GM03348 (cell line): ENCODE results near the gene C1orf159.
"Not testable (repeated sequence)": the region's sequence is repeated elsewhere in the genome, so short reads cannot be mapped to it uniquely, and the experiment has no call there.

ENCODE experiments used
- DNase-seq: peaks from one replicate; pipeline ENCODE4 v3.0.0; 2012; ENCODE audit warnings: low spot score

Gene C1orf159

GRCh38 chr1:1067284-1067859 is 48.5 kb downstream of the C1orf159 start:
- DNase-seq = no peak

- DNase-seq = no peak
These were observed 49.2 kb downstream of the C1orf159 start for GRCh38 chr1:1066403-1067283.

DNA sequence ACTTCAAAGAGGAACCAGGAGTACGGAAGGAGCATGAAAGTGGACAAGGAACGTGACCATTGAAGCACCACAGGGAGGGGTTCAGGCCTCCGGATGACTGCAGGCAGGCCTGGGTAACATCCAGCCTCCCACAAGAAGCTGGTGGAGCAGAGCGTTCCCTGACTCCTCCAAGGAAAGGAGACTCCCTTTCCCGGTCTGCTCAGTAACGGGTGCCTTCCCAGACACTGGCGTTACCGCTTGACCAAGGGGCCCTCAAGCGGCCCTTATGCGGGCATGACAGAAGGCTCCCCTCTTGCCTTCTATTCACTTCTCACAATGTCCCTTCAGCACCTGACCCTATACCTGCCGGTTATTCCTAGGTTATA is 50.0 kb downstream of the C1orf159 start:
- DNase-seq = not testable (repeated sequence)

- DNase-seq = no peak
These were observed 50.5 kb downstream of the C1orf159 start for GRCh38 chr1:1065265-1065939.

DNA sequence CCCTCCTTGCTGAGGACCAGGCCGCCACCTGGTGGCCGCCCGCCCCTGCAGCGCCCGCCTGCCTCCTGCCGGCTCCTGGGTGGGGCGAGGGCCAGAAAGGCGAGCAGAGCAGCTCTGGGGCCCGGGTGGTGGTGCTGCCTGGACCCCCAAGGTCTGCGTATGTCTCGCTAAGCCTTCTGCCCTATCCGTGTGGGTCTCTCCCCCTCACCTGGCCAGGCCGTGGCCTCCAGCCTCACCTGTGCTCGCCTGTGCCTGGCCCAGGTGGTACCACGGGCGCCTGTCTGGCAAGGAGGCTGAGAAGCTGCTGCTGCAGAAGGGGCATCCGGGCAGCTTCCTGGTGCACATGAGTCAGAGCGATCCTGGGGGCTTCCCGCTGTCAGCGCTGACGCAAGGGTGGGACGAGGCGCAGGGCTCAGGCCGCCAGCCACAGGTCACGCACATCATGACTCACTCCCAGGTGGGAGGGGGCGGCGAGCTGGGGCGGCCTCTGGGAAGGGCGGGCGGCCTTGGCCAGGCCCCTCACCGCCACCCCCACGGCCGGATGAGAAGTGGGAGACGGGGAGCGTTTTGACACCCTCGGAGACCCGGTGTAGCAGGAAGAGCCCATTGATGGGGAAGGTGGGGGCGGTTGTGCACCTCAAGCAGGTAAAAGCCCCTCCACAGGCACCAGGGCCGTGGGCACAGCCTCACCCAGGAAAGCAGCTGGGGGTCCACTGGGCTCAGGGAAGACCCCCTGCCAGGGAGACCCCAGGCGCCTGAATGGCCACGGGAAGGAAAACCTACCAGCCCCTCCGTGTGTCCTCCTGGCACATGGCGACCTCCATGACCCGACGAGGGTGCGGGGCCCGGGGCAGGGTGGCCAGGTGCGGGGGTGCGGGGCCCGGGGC is 51.7 kb downstream of the C1orf159 start:
- peak; percentile 89 for DNase-seq

DNA sequence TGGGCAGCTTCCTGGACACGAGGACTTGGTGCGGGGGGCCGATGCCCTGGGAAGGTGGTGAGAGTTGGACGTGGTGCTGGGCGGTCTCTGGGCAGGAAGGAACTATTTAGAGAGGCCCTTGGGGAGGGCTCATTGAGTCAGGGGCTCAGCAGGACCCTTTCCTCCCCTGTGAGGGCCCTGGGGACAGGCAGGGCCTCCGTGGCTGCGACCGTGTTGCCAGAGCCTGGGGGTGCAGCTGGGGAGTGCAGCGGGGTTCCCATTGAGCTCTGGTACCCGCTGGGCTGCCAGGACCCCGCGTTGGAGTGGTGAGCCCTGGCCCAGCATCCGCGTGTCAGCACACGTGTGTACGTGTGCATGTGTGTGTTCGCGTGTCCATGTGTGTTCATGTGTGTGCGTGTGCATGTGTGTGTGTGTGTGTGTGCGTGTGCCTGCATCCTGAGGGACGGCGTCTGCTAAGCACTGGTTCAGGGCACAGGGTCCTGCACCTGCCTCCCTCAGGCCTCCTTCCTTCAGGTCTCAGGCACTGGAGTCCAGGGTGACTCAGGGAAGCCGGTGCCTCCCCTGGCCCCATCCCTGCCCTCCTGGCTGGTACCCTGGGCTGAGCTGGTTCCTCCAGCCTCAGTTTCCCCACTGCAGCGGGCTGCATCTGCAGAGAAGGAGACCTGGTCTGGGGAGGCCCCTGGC is 52.5 kb downstream of the C1orf159 start:
- no peak for DNase-seq

- no peak for DNase-seq
These were observed 53.3 kb downstream of the C1orf159 start for GRCh38 chr1:1062348-1063163.

DNA sequence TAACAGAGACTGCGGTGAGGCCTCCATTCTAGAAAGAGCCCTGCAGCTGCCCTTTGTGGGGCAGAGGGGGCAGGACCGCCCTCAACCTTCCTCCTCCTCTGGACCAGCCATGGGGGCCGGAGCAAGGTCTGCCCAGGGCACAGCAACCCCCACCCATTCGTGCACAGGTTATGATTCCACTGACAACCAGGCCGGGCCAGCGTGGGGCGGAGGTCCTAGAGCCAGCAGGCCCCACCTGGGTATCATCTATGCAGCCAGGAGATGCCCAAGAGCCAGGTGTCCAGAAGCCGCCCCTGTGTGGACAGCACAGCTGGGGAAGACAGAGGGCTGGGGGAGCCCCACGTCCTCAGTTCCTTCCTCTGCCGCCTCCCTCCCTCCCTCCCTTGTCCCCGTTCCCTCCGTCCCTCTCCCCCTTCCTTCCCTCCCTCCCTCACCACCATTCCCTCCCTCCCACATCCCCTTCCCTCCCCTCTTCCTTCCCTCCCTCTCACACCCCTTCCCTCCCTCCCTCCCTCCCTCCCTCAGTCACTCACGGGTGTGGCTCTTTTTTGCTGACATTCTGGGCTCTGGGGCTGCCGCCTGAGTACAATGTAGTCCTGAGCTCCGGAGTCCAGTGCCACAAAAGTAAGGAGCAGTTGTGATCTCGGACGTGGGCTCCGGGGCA is 54.1 kb downstream of the C1orf159 start:
- DNase-seq = no peak

GRCh38 chr1:1060281-1061000 is 55.4 kb downstream of the C1orf159 start:
- DNase-seq = no peak

DNA sequence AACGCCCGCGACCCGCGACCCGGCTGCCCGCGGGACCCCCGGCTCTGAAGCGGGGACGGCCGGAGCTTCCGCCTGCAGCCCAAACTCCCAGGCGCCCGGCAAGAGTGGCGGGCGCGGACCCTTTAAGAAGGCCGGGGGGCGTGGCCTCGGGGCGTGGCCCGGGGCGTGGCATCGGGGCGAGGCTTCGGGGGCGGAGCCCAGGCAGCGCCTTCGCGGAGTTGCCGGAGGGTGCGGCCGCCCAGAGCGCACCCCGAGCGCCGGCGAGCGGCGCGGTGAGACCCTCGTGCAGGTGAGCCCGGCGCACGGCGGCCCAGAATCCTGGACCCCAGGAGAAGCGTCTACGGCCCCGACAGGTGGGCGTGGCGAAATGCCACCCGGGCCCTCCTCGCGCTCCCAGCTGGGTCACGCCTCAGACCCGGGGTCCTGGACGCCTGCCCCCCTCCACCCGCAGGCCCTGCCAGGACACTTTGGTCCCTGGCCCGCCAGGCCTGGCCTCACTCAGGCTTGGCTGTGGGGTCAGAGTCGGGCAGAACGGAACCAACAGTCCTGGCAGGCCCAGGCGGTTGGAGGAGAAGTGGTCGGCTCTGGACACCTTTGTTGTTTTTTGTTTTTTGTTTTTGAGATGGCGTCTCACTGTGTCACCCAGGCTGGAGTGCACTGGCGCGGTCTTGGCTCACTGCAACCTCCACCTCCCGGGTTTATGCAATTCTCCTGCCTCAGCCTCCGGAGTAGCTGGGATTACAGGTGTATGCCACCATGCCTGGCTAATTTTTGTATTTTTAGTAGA is 56.2 kb downstream of the C1orf159 start:
- DNase-seq = peak; percentile 97

- peak; percentile 39 for DNase-seq
These were observed 56.9 kb downstream of the C1orf159 start for GRCh38 chr1:1058921-1059493.

GRCh38 chr1:1058088-1058905 is 57.6 kb downstream of the C1orf159 start:
- DNase-seq = no peak

GRCh38 chr1:1057769-1058087 is 58.2 kb downstream of the C1orf159 start:
- not testable (repeated sequence) for DNase-seq

DNA sequence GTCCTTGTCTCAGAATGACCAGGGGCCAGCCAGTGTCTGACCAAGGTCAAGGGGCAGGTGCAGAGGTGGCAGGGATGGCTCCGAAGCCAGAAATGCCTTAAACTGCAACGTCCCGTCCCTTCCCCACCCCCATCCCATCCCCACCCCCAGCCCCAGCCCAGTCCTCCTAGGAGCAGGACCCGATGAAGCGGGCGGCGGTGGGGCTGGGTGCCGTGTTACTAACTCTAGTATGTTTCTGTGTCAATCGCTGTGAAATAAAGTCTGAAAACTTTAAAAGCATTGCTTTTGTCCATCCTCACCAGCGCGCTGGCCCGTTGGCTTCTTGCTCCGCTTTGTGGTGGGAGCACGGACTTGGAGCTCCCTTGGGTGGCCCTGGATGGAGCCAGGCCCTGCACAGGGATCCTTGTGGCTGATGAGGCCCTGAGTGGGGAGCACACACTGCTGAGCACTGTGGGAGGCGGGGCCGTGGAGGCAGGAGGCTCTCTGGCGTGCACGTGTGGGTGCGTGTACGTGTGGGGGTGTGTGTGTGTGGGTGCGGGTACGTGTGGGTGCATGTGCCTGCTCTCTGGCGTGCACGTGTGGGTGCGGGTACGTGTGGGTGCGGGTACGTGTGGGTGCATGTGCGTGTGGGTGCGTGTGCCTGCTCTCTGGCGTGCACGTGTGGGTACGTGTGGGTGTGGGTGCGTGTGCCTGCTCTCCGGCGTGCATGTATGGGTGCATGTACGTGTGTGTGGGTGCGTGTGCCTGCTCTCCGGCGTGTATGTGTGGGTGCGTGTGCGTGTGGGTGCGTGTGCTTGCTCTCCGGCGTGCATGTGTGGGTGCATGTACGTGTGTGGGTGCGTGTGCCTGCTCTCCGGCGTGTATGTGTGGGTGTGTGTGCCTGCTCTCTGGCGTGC is 59.8 kb downstream of the C1orf159 start:
- DNase-seq = no peak

- no peak for DNase-seq
These were observed 60.9 kb downstream of the C1orf159 start for GRCh38 chr1:1054971-1055370.

GRCh38 chr1:1054099-1054700 is 61.7 kb downstream of the C1orf159 start:
- DNase-seq = no peak
